ENCODE data around the gene PXDC1. TPM values are rescaled to one million over a fixed set of nuclear protein-coding genes. Genes with fewer than 3 reads are reported as not detected.

Gene PXDC1
- total and polyA plus RNA-seq, 2 experiments from 2014 or later: 1.2 to 1.8 TPM

DNA sequence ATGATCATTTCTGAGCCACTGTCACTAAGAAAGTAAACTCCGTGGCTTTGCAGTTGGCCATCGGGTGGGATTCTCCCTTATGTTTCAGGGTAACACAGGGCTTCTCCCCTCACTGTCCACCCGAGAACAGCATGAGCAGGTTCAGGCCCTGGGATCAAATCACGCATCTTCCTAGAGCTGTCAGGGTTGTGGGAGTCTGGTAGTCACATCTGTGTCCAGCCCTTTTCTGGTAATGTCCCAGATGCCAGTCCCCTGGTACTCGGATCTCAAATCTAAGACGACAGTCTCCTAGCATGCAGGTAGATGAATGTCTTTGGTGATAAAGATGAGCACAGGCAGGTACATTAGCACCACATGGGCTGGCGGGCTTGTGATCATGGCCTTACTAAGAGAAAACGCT, 4.8 kb downstream of the PXDC1 start:
- Histone ChIP-seq H3K4me3 (no peak overlapping the region), H2AFZ (no peak overlapping the region), H3F3A (replicated peaks; ENCODE audit: low read depth) (peaks cover 7% of the 10 kb centered on the region), H3K36me3 (ENCODE audit: insufficient read depth) (no peaks in the 10 kb centered on the region), H3K4me1 (ENCODE audit: insufficient read depth) (peaks cover 16% of the 10 kb centered on the region), H3K9me2 (ENCODE audit: insufficient read depth) (no peaks in the 10 kb centered on the region), H4K20me1 (replicated peaks; ENCODE audit: insufficient read depth) (no peaks in the 10 kb centered on the region), H3K27me3 (ENCODE audit: insufficient read depth) (peaks cover 34% of the 10 kb centered on the region), H3K4me2 (no peak overlapping the region), H3K27ac (ENCODE audit: low read depth) (no peak overlapping the region), H3K79me2 (replicated peaks; ENCODE audit: insufficient read depth) (no peaks in the 10 kb centered on the region)
- Mint-ChIP-seq H3K4me3 (no peak overlapping the region), H3K4me1 (peaks cover 41% of the 10 kb centered on the region), H3K9me3 (no peaks in the 10 kb centered on the region), H3K36me3 (ENCODE audit: low read depth) (no peaks in the 10 kb centered on the region), H3K27ac (no peak overlapping the region), H3K27me3 (ENCODE audit: insufficient read depth, low read depth, poor library complexity) (peaks cover 37% of the 10 kb centered on the region)
- DNase-seq (ENCODE audit: low spot score): no peak
- ATAC-seq: no peak
- TF ChIP-seq EZH2phosphoT487 (IDR thresholded peaks at IDR 0.05; ENCODE audit: unreplicated experiment) (no peak), NANOG (IDR thresholded peaks at IDR 0.05; ENCODE audit: borderline replicate concordance) (no peak), JUNB (IDR thresholded peaks at IDR 0.05; ENCODE audit: unreplicated experiment) (no peak), POLR2AphosphoS5 (IDR thresholded peaks at IDR 0.05; ENCODE audit: low read depth) (no peak), STAT1 (IDR thresholded peaks at IDR 0.05; ENCODE audit: unreplicated experiment) (no peak), CREB1 (CRISPR knock-in tag; IDR thresholded peaks at IDR 0.05; ENCODE audit: low read depth) (no peak), EZH2 (IDR thresholded peaks at IDR 0.05; ENCODE audit: low read depth, unreplicated experiment) (no peak), ZNF114 (CRISPR knock-in tag; IDR thresholded peaks at IDR 0.05) (no peak), ZNF331 (CRISPR knock-in tag; IDR thresholded peaks at IDR 0.05; ENCODE audit: low read depth) (no peak)
- TF ChIP-seq, protein P1, sequence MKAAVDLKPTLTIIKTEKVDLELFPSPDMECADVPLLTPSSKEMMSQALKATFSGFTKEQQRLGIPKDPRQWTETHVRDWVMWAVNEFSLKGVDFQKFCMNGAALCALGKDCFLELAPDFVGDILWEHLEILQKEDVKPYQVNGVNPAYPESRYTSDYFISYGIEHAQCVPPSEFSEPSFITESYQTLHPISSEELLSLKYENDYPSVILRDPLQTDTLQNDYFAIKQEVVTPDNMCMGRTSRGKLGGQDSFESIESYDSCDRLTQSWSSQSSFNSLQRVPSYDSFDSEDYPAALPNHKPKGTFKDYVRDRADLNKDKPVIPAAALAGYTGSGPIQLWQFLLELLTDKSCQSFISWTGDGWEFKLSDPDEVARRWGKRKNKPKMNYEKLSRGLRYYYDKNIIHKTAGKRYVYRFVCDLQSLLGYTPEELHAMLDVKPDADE (IDR thresholded peaks at IDR 0.05): no peak
- TF ChIP-seq, protein P2, sequence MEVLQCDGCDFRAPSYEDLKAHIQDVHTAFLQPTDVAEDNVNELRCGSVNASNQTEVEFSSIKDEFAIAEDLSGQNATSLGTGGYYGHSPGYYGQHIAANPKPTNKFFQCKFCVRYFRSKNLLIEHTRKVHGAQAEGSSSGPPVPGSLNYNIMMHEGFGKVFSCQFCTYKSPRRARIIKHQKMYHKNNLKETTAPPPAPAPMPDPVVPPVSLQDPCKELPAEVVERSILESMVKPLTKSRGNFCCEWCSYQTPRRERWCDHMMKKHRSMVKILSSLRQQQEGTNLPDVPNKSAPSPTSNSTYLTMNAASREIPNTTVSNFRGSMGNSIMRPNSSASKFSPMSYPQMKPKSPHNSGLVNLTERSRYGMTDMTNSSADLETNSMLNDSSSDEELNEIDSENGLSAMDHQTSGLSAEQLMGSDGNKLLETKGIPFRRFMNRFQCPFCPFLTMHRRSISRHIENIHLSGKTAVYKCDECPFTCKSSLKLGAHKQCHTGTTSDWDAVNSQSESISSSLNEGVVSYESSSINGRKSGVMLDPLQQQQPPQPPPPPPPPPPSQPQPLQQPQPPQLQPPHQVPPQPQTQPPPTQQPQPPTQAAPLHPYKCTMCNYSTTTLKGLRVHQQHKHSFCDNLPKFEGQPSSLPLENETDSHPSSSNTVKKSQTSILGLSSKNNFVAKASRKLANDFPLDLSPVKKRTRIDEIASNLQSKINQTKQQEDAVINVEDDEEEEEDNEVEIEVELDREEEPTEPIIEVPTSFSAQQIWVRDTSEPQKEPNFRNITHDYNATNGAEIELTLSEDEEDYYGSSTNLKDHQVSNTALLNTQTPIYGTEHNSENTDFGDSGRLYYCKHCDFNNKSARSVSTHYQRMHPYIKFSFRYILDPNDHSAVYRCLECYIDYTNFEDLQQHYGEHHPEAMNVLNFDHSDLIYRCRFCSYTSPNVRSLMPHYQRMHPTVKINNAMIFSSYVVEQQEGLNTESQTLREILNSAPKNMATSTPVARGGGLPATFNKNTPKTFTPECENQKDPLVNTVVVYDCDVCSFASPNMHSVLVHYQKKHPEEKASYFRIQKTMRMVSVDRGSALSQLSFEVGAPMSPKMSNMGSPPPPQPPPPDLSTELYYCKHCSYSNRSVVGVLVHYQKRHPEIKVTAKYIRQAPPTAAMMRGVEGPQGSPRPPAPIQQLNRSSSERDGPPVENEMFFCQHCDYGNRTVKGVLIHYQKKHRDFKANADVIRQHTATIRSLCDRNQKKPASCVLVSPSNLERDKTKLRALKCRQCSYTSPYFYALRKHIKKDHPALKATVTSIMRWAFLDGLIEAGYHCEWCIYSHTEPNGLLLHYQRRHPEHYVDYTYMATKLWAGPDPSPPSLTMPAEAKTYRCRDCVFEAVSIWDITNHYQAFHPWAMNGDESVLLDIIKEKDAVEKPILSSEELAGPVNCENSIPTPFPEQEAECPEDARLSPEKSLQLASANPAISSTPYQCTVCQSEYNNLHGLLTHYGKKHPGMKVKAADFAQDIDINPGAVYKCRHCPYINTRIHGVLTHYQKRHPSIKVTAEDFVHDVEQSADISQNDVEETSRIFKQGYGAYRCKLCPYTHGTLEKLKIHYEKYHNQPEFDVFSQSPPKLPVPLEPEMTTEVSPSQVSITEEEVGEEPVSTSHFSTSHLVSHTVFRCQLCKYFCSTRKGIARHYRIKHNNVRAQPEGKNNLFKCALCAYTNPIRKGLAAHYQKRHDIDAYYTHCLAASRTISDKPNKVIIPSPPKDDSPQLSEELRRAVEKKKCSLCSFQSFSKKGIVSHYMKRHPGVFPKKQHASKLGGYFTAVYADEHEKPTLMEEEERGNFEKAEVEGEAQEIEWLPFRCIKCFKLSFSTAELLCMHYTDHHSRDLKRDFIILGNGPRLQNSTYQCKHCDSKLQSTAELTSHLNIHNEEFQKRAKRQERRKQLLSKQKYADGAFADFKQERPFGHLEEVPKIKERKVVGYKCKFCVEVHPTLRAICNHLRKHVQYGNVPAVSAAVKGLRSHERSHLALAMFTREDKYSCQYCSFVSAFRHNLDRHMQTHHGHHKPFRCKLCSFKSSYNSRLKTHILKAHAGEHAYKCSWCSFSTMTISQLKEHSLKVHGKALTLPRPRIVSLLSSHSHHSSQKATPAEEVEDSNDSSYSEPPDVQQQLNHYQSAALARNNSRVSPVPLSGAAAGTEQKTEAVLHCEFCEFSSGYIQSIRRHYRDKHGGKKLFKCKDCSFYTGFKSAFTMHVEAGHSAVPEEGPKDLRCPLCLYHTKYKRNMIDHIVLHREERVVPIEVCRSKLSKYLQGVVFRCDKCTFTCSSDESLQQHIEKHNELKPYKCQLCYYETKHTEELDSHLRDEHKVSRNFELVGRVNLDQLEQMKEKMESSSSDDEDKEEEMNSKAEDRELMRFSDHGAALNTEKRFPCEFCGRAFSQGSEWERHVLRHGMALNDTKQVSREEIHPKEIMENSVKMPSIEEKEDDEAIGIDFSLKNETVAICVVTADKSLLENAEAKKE (CRISPR knock-in tag; IDR thresholded peaks at IDR 0.05): no peak
- TF ChIP-seq, protein P3, sequence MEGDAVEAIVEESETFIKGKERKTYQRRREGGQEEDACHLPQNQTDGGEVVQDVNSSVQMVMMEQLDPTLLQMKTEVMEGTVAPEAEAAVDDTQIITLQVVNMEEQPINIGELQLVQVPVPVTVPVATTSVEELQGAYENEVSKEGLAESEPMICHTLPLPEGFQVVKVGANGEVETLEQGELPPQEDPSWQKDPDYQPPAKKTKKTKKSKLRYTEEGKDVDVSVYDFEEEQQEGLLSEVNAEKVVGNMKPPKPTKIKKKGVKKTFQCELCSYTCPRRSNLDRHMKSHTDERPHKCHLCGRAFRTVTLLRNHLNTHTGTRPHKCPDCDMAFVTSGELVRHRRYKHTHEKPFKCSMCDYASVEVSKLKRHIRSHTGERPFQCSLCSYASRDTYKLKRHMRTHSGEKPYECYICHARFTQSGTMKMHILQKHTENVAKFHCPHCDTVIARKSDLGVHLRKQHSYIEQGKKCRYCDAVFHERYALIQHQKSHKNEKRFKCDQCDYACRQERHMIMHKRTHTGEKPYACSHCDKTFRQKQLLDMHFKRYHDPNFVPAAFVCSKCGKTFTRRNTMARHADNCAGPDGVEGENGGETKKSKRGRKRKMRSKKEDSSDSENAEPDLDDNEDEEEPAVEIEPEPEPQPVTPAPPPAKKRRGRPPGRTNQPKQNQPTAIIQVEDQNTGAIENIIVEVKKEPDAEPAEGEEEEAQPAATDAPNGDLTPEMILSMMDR (conservative IDR thresholded peaks at IDR 0.05; ENCODE audit: low read depth in 2 of 2): no peak
- TF ChIP-seq, protein P4, sequence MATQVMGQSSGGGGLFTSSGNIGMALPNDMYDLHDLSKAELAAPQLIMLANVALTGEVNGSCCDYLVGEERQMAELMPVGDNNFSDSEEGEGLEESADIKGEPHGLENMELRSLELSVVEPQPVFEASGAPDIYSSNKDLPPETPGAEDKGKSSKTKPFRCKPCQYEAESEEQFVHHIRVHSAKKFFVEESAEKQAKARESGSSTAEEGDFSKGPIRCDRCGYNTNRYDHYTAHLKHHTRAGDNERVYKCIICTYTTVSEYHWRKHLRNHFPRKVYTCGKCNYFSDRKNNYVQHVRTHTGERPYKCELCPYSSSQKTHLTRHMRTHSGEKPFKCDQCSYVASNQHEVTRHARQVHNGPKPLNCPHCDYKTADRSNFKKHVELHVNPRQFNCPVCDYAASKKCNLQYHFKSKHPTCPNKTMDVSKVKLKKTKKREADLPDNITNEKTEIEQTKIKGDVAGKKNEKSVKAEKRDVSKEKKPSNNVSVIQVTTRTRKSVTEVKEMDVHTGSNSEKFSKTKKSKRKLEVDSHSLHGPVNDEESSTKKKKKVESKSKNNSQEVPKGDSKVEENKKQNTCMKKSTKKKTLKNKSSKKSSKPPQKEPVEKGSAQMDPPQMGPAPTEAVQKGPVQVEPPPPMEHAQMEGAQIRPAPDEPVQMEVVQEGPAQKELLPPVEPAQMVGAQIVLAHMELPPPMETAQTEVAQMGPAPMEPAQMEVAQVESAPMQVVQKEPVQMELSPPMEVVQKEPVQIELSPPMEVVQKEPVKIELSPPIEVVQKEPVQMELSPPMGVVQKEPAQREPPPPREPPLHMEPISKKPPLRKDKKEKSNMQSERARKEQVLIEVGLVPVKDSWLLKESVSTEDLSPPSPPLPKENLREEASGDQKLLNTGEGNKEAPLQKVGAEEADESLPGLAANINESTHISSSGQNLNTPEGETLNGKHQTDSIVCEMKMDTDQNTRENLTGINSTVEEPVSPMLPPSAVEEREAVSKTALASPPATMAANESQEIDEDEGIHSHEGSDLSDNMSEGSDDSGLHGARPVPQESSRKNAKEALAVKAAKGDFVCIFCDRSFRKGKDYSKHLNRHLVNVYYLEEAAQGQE (IDR thresholded peaks at IDR 0.05; ENCODE audit: unreplicated experiment): no peak
